GM18505 (cell line): ENCODE data around the gene GFY.

Experiments
- ATAC-seq: cut with Tn5 transposase; IDR thresholded peaks from one replicate; pipeline ENCODE4 v1.9.1; 2021; ENCODE audit not compliant: unreplicated experiment
- POLR2A ChIP-seq: IDR thresholded peaks from 4 replicates; pipeline ENCODE4 v1.6.1; 2011; ENCODE audit warnings: borderline replicate concordance; ENCODE audit not compliant: insufficient read depth, insufficient read length; ENCODE audit errors: extremely low read depth

Gene GFY

DNA sequence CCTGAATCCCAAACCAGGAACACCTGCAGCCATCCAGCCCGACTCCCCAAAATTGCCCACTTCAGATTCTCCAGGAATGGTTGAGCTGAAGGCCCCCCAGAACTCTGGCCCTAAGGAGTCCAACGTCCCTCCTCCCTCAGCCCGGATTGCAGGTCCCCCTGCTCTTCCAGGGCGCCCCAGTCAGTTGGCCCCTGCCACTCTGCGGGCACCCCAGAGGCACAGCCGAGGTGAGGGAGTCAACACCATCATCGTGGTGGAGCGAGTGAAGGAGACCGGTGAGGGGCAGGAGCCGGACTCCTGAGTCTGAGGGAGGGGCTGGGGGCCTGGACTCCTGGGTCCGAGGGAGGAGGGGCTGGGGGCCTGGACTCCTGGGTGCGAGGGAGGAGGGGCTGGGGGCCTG is 2.2 kb downstream of the GFY start:
- ATAC-seq = no peak
- no peak for TF ChIP-seq POLR2A

DNA sequence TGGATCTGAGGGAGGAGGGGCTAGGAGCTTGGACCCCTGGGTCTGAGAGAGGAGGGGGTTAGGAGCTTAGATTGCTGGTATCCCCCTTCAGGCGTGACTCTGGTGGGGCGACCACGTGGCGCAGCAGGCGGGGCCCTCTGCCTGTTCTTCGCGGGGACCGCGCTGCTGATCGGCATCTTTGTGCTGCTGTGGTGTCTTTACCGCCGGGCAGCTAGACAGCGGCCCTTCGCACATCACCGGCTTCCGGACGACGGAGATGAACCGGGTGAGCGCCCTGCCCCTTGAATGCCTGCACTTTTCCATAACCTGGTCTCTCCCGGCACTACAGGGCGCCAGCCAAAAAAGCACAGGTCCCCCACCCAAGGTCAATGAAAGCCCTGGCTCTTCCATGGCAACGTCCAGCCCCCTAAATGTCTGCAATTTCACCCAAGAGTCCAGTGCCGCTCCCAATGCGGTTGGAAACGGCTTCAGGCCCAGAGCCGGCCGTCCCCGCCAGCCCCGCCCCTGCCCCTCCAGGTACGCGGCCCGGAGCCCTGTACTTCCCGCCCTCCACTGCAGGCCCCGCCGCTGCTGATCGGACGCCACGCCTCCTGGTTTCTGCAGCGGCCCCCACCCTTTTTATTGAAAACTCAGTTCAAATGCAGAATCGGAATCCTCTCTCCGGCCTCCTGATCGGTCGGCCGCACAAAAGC is 2.8 kb downstream of the GFY start:
- no peak for TF ChIP-seq POLR2A

DNA sequence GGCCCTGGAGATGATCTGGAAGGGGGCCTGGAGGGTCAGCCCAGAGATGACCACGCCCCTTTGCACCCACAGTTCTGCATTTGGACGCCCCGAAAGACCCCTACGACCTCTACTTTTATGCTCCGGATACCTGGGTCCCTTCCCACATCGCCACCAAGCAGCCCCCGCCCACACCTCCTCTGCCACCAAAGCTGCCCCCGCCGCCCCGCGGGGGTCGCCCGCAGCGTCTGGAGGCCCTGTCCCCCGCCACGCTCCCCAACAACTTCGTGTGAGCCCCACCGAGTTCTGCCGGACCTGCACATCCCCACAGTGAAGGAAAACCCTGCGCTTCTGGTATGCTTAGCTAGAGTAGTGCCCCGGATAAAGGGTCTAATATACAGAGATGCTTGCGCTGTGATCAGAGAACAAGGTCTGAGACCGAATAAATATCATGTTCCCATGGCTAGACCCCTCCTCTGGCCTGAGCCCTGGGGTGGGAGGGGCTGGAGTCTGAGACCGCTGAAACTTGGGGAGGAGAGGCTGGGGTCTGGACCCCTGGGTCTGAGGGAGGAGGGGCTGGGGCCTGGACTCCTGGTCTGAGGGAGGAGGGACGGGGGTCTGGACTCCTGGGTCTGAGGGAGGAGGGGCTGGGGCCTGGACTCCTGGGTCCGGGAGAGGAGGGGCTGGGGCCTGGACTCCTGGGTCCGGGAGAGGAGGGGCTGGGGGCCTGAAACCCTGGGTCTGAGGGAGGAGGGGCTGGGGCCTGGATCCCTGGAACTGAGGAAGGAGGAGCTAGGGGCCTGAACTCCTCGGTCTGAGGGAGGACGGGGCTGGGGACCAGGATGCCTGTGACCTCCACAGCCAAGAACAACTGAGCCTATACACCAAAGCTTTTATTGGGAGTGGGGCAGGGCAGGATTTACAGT is 3.6 kb downstream of the GFY start:
- ATAC-seq = no peak
- TF ChIP-seq POLR2A = no peak

More for the DNA sequence above, 2.8 kb downstream of the GFY start:
- ATAC-seq = no peak

DNA sequence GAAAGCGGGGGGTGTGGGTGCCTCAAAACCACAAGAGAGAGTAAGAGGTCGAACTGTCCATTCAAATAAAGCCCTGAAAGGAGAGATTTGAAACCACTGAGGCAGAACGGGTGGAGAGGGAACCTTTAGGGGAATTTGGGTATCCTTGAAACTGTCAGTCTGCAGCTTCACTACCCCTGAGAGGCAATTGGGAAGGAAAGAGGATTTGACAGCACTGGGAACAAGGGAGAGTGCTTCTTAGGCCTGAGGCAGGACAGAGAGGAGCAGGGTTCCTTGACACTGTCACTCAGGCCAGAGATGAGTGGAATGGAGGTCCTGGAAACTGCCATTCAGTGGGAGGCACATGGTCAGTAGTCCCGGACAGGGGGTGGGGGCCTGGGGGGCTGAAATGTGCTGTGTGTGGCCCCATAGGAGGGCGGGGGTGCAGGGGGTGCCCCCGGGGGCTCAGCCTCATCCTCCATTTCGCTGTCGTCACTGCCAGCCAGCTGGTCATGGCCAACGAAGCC is 5.0 kb downstream of the GFY start:
- no peak for TF ChIP-seq POLR2A
- no peak for ATAC-seq

DNA sequence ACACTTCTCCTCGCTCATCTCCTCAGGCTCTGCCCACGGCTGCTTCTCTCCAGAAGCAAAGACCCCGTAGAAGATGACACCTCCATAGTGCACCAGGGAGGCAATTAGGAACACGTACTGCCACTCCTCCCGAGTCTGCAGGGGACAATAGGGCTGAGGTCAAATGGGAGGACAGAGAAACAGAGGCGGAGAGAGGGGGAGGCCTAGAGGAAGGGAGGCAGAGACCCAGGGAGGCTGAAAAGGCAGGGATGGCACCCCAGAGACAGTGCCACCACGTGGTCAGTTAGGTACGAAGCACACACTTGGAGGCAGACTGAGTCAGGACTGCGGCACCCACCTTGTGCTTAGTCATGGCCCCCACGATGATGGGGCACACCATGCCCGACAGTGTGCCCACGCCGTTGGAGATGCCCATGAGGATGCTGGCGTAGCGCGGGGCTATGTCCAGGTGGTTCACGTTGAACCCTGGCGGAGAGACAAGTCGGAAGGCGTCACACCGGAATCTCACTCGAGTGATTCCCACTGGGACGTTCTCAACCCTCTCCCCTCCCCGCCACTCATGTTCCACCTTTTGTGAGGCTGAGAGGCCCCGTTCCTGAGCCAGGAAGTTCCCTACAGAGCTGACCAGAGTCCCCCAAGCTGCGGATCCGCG is 5.6 kb downstream of the GFY start:
- no peak for ATAC-seq
- no peak for TF ChIP-seq POLR2A

DNA sequence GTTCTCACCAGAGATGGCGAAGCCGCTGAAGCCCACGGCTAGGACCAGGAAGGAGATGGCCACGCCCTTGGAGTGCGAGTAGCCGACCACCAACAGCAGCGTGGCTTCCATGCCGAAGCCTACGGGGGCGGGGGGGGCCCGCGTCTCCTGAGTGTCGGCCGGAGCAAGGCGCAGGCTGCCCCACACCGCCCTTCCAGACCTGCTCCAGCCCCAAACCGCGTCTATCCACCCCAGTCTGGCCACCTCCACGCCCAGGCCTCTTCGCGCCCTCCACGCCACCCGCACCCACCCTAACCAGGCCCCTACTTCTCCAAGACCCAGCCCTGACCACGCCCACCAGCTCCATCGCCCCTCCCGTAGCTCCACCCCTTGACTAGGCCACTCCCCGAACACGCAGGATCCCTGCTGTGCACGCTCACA is 6.2 kb downstream of the GFY start:
- no peak for ATAC-seq

DNA sequence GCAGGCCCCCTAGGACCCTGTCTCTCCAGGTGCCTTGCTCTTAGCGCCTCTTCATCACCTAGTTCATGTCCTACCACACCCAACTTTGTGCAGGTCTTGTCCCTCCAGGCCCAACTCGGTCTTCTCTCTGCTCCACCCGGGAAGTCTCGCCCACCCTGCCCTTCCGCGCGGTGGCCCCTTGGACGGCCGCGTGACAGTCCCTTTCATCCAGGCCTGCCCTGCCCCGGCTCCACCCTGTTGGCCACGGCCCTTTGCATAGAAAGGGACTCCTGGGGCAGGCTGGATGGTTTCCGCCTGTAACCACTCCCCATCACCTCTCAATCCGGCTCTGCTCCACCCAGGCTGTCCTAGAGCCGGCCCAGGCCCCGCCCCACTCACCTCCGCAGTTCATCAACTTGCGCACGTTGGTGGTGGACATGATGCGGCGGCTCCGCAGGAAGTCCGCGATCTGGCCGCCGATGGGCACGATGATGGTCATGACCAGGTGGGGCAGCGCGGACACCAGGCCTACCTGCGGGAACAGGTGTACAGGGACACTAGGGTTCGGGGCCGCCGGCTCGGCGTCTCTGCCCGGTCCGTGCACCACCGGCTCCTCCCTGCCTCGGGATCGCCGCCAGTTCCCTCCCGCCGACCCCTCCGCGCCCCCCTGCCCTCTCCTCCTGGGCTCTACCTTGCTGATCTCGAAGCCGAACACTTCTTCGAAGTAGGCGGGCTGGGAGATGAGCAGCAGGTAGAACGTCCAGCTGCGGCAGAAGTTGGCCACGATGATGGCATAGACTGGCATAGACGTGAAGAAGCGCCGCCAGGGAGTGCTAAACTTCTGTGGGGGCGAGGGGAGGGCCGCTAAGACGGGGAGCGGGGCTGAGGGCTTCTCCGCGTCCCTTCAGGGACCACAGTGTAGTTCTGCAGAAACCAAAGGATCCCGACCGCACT is 7.2 kb downstream of the GFY start:
- TF ChIP-seq POLR2A = no peak
- no peak for ATAC-seq

More for the DNA sequence above, 6.2 kb downstream of the GFY start:
- TF ChIP-seq POLR2A = no peak

DNA sequence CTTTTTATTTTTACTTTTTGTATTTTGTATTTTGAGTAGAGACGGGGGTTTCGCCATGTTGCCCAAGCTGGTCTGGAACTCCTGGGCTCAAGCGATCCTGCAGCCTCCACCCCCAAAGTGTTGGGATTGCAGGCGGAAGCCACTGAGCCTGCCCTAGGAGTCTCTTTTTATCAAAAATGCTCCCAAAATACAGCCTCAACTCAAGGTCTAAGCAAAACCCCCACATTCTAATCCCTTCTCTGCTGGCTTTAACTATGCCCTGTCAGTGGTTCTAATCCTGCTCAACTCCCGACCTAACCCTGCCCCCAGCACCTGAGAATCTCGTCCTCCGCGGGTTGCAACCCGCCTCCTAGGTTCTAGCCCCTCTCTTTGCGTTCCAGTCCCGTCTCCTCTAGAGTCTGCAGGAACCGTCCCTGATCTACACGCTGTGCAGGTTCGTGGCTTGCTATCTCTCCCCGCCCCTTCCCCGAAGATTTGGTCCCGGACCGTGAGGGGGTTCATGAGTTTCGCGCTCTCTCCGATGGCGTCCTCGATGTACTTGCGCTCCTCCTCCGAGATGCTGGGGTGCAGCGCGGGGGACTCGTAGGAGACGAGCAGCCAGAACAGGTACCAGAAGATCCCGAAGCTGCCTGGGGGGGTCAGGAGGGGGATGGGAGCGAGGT is 8.2 kb downstream of the GFY start:
- no peak for TF ChIP-seq POLR2A

DNA sequence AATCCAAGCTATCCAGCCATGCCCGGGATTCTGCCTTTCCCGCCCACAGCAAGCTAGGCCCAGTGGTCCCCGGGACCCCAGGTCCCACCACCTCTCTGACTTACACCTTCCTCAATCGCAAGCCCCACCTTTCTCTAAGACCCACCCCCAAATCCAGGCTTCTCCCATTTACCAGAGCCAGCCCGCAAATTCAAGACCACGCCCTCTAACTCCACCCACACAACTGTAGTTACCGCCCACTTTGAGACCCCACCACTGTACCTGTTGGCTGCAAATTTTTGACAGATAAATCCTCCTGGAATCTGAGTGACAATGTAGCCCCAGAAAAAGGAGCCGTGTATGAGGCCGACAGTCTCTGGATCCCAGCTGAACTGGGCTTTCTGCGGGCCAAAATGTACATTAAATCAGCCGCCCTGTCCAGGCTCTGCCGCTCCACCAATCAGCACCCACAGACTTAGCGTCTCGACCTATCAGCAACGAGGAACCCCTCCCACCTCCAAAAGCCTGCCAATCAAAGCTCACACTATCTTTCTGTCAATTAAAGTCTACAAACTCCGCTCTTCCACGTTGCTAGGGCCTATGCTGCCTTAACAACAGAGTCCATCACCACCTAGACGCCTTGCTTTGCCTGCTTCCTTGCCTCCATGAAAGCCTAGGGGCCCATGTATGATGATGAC is 9.9 kb downstream of the GFY start:
- TF ChIP-seq POLR2A = no peak
- no peak for ATAC-seq

More for the DNA sequence above, 8.2 kb downstream of the GFY start:
- ATAC-seq = no peak

DNA sequence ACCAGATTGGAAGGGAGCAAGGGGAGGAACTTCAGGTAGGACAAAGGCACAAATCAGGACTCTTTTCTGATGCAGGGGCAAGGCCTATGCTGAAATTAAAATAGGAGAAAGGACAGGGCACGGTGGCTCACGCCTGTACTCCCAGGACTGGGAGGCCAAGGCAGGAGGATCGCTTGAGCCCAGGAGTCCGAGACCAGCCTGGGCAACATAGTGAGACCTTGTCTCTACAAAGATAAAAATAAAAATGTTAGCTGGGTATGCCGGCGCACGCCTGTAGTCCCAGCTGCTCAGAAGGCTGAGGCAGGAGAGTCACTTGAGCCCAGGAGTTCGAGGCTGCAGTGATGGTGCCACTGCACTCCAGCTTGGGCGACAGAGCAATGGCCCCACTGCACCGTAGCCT is 10.5 kb downstream of the GFY start:
- TF ChIP-seq POLR2A = no peak
- ATAC-seq = no peak

DNA sequence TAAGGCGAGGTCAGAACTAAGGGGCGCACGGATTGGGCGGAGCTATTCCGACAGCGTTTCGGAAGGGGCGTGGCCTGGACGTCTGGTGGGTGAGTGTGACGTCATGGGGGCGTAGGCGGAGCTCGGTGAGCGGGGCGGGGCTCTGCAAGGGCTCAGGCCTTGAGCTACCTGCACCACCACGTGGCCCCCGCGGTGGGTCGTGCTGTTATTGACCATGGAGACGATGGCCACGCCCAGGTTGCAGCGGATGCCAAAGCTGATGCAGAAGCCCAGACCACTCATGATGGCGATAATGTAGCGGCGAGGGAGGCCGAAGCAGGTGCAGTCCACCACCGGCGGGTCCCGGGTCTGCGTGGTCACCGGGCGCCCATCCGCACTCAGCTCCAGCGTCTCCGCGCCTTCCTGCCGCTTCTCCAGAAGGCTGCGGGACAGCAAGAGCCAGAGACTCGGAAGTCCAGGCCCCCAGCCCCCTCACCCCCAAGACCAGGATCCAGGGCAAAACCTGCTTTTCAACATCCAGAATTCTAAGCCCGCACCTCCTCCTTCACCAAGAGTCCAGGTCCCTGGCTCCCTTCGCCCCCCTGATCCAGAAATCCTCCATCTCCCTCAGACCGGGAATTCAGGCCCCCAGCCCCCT is 11.3 kb downstream of the GFY start:
- ATAC-seq = no peak

More for the DNA sequence above, 11.3 kb downstream of the GFY start:
- TF ChIP-seq POLR2A = no peak
